GM04503 (cell line): ENCODE measurements around the gene SLC22A15.
"Not testable (repeated sequence)": the region's sequence is repeated elsewhere in the genome, so short reads cannot be mapped to it uniquely, and the experiment has no call there.

ENCODE experiments used
- DNase-seq: peaks from one replicate; pipeline ENCODE4 v3.0.0-alpha.2; 2012; ENCODE audit warnings: low read depth

Gene SLC22A15

GRCh38 chr1:115976062-115976920, at the start of gene SLC22A15:
Gene SLC22A15 (plus strand): TSS chr1:115976513. CDS start chr1:115976628, 115 bp downstream.
- DNase-seq, result no peak

- DNase-seq, result no peak
Observed at GRCh38 chr1:115927971-115928370, 48.3 kb upstream of the SLC22A15 start.

GRCh38 chr1:115929881-115930280, 46.4 kb upstream of the SLC22A15 start:
- DNase-seq, result peak; percentile 77

GRCh38 chr1:115933625-115934024, 42.7 kb upstream of the SLC22A15 start:
- no peak for DNase-seq

- no peak for DNase-seq
Observed at GRCh38 chr1:115939455-115939854, 36.9 kb upstream of the SLC22A15 start.

GRCh38 chr1:115946116-115946515, 30.2 kb upstream of the SLC22A15 start:
- DNase-seq, result no peak

- DNase-seq, result no peak
Observed at GRCh38 chr1:115949156-115949555, 27.2 kb upstream of the SLC22A15 start.

GRCh38 chr1:115951560-115951959, 24.8 kb upstream of the SLC22A15 start:
- no peak for DNase-seq

- DNase-seq, result no peak
Observed at GRCh38 chr1:115952547-115952946, 23.8 kb upstream of the SLC22A15 start.

- no peak for DNase-seq
Observed at GRCh38 chr1:115953180-115953579, 23.1 kb upstream of the SLC22A15 start.

- no peak for DNase-seq
Observed at GRCh38 chr1:115954684-115955083, 21.6 kb upstream of the SLC22A15 start.

- no peak for DNase-seq
Observed at GRCh38 chr1:115955228-115955627, 21.1 kb upstream of the SLC22A15 start.

GRCh38 chr1:115958866-115959265, 17.4 kb upstream of the SLC22A15 start:
- DNase-seq, result no peak

- DNase-seq, result no peak
Observed at GRCh38 chr1:115969509-115969908, 6.8 kb upstream of the SLC22A15 start.

GRCh38 chr1:115971778-115972177, 4.5 kb upstream of the SLC22A15 start:
- DNase-seq, result not testable (repeated sequence)

GRCh38 chr1:115973154-115973553, 3.2 kb upstream of the SLC22A15 start:
- DNase-seq, result no peak

GRCh38 chr1:115975569-115976061, 698 bp upstream of the SLC22A15 start:
- no peak for DNase-seq

- DNase-seq, result no peak
Observed at GRCh38 chr1:115976921-115977498, 697 bp downstream of the SLC22A15 start.

GRCh38 chr1:115977499-115978258, 1.4 kb downstream of the SLC22A15 start:
- DNase-seq, result peak; percentile 80

- no peak for DNase-seq
Observed at GRCh38 chr1:115978292-115978941, 2.1 kb downstream of the SLC22A15 start.

GRCh38 chr1:115980156-115980555, 3.8 kb downstream of the SLC22A15 start:
- no peak for DNase-seq
